ENCODE data around the gene PPP1R13B. TPM values are rescaled to one million over a fixed set of nuclear protein-coding genes. Genes with fewer than 3 reads are reported as not detected.
A peak's percentile ranks its signal among the peaks of the same experiment; 100 is the strongest.

PPP1R13B gene
- total RNA-seq, 6 experiments from 2014 or later: 5.1 to 6.2 (median 5.5) TPM

DNA sequence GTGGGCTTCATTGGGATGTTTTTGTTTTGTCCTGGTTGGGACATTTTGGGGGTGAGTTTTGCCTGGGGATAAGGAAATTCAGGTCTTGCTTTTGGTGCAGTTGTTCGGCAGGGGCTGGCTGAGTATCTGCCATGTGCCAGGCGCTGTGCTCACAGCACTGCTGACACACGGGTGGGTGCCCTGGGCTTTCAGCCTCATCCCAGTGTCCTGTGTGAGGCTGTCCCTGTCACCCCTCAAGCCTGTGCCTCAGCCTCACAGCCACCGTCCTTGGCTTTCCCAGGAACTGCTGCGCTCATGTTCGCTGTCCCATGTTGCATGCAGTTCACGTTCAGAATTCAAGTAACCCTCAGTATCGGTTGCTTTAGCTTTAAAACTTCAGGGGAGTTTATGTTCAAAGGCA is 157.0 kb downstream of the PPP1R13B start:
- H3K27ac Mint-ChIP-seq: peak overlapping the region; percentile 10; the same call in 1 of the 2 replicates
- TF ChIP-seq, protein P1, sequence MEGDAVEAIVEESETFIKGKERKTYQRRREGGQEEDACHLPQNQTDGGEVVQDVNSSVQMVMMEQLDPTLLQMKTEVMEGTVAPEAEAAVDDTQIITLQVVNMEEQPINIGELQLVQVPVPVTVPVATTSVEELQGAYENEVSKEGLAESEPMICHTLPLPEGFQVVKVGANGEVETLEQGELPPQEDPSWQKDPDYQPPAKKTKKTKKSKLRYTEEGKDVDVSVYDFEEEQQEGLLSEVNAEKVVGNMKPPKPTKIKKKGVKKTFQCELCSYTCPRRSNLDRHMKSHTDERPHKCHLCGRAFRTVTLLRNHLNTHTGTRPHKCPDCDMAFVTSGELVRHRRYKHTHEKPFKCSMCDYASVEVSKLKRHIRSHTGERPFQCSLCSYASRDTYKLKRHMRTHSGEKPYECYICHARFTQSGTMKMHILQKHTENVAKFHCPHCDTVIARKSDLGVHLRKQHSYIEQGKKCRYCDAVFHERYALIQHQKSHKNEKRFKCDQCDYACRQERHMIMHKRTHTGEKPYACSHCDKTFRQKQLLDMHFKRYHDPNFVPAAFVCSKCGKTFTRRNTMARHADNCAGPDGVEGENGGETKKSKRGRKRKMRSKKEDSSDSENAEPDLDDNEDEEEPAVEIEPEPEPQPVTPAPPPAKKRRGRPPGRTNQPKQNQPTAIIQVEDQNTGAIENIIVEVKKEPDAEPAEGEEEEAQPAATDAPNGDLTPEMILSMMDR (IDR thresholded peaks at IDR 0.05): no peak
- no peaks in the 10 kb centered on the region for H3K9me3 Mint-ChIP-seq
- H3K4me3 Mint-ChIP-seq: no peak overlapping the region
- DNase-seq: no peak
- H3K27me3 Mint-ChIP-seq (ENCODE audit: insufficient read depth): no peaks in the 10 kb centered on the region; the same call in none of the 2 replicates
- peaks cover 26% of the 10 kb centered on the region; the same call in 1 of the 2 replicates for H3K36me3 Mint-ChIP-seq (ENCODE audit: low read depth)
- H3K4me1 Mint-ChIP-seq (ENCODE audit: low read depth): peaks cover 11% of the 10 kb centered on the region

DNA sequence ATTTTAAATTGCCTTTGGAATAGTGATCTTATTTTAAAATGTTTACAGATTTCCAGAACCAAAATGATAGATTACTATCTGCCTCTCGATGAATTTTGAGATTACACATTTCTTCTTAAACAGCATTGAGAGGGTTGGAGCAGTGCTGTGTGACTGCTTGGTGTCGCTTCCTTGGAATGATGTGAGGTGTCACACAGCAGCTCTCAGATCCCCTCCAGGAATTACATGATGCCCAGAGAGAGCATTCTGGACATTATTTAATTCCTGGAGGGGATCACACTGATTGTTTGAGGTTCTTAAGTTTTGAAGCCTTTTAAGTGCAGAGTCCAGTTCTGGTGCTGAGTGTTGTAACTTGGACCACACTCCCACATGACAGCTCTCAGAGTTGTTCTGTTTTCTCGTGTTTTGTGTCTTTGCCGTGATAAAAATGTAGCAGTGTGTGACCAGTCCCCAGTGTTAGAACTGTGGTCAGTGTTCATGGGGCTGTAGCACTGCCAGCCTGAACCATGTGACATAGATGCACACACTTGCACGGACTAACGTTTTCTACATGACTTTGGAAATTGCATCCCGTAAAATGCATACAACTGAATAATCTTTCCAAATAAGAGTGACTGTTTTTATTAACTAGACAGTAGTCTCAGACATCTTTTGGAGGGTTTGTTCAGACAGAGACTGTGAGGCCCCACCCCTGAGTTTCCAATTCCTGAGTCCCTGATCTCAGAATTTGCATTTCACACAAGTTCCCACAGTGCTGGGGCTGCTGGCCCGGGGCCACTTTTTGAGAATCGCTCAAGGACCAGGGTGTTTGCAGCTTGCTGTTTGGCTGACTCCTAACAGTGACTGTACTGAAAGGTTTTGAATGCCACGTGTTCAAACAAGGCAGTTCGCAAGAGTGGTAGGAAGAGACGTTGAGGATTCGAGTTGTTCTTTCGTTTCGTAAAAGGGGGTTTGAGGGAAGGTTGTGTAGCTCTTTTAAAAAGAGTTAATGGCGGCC is 158.2 kb downstream of the PPP1R13B start:
- DNase-seq: no peak
- no peak overlapping the region for H3K4me3 Mint-ChIP-seq
- H3K27ac Mint-ChIP-seq: peak overlapping the region; percentile 45; the same call in 1 of the 2 replicates

DNA sequence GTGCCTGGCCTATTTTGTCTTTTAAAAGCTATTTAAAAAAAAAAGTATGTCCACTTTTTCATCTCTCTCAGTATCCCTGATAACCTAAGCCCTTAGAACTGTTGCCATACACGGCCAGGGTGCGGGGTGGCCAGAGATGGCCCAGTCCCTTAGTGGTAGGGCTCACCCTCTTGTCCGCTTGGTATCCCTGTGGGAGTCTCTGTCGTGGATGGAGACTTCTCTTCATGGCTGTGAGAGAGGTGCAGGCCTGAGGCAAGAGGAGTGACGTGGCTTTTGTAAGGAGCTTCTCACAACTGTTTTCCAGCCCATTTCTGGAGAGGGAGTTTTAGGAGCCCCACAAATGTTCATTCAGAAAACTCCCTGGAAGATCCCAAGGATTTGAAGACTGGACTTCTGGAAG is 158.9 kb downstream of the PPP1R13B start:
- no peaks in the 10 kb centered on the region for H3K9me3 Mint-ChIP-seq
- peaks cover 11% of the 10 kb centered on the region for H3K4me1 Mint-ChIP-seq (ENCODE audit: low read depth)
- no peak for DNase-seq
- peaks cover 28% of the 10 kb centered on the region; the same call in 1 of the 2 replicates for H3K36me3 Mint-ChIP-seq (ENCODE audit: low read depth)
- H3K4me3 Mint-ChIP-seq: no peak overlapping the region
- TF ChIP-seq, protein P1 (IDR thresholded peaks at IDR 0.05): no peak
- H3K27ac Mint-ChIP-seq: peak overlapping the region; percentile 45; the same call in 1 of the 2 replicates
- peaks cover 3% of the 10 kb centered on the region for H3K27me3 Mint-ChIP-seq (ENCODE audit: insufficient read depth)

More for the DNA sequence above, 158.2 kb downstream of the PPP1R13B start:
- Mint-ChIP-seq H3K9me3 (no peaks in the 10 kb centered on the region), H3K4me1 (ENCODE audit: low read depth) (peaks cover 11% of the 10 kb centered on the region), H3K27me3 (ENCODE audit: insufficient read depth) (no peaks in the 10 kb centered on the region; the same call in none of the 2 replicates), H3K36me3 (ENCODE audit: low read depth) (peaks cover 28% of the 10 kb centered on the region; the same call in 1 of the 2 replicates)
- TF ChIP-seq, protein P1 (IDR thresholded peaks at IDR 0.05): no peak

DNA sequence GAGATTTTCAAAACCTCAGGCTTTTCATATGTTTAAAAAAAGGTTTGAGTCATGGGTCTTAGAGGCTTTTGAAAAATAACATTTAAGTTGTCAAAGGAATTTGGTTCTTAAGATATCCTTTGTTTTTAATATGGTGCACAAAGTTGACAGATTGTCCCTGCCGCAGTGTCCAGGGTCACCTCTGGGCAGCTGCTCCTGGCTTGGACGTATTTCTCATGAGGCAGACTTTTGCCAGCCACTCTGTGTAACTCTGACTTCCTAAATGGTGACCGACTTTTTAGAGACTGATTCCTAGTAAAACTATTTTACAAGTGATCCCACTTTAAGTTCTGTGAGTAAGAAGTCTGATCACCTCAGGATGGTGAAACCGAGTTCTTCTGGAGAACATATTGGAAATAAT is 159.7 kb downstream of the PPP1R13B start:
- DNase-seq: no peak
- Mint-ChIP-seq H3K9me3 (no peaks in the 10 kb centered on the region), H3K4me1 (ENCODE audit: low read depth) (peaks cover 11% of the 10 kb centered on the region), H3K36me3 (ENCODE audit: low read depth) (peaks cover 28% of the 10 kb centered on the region; the same call in 1 of the 2 replicates), H3K27me3 (ENCODE audit: insufficient read depth) (peaks cover 3% of the 10 kb centered on the region), H3K4me3 (no peak overlapping the region), H3K27ac (no peak overlapping the region)
- TF ChIP-seq, protein P1 (IDR thresholded peaks at IDR 0.05): no peak

DNA sequence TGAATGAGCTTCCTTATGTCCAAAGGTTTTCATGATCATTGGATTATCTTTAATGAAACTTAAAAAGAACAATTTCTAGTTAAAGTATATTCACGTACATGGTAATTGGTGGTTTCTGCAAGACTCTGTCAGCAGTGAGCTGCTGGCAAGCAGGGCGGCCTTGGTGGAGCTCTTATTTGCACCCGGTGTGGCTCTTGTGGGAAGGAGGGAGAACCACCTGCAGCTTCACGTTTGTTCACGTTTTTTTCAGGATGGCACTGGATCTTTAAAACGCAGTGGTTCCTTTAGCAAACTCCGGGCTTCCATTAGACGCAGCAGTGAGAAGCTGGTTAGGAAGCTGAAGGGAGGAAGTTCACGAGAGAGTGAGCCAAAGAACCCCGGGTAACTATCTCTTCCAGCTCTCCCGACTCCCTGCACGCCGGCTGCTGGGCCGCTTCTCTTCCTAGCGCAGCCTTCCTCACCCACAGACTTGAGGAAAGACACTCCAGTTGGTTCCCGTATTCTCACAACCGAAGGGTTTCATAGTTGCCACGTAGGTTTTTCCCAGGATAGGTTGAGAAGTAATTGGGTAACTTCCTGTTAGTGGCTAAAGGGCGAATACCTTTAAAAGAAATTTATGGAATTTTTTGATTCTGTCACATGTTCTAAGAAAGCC is 160.4 kb downstream of the PPP1R13B start:
- Mint-ChIP-seq H3K4me3 (no peak overlapping the region), H3K36me3 (ENCODE audit: low read depth) (peaks cover 28% of the 10 kb centered on the region; the same call in 1 of the 2 replicates), H3K9me3 (no peaks in the 10 kb centered on the region), H3K27me3 (ENCODE audit: insufficient read depth) (peaks cover 3% of the 10 kb centered on the region), H3K4me1 (ENCODE audit: low read depth) (peaks cover 11% of the 10 kb centered on the region), H3K27ac (peak overlapping the region; percentile 68)
- TF ChIP-seq, protein P1 (IDR thresholded peaks at IDR 0.05): no peak
- no peak for DNase-seq
